Stimulated activated CD4-positive, alpha-beta T cell treated with anti-CD3 and anti-CD28 coated beads, Interleukin-2, amount 100 ng/mL, for 48 hours (primary cell): ENCODE data around the gene ST7L.
"Not testable (repeated sequence)": the region's sequence is repeated elsewhere in the genome, so short reads cannot be mapped to it uniquely, and the experiment has no call there.

Experiments used
- DNase-seq, 2 donors: peaks; one replicate each; pipeline ENCODE4 v3.0.0-alpha.2; 2020

The ST7L gene

DNA sequence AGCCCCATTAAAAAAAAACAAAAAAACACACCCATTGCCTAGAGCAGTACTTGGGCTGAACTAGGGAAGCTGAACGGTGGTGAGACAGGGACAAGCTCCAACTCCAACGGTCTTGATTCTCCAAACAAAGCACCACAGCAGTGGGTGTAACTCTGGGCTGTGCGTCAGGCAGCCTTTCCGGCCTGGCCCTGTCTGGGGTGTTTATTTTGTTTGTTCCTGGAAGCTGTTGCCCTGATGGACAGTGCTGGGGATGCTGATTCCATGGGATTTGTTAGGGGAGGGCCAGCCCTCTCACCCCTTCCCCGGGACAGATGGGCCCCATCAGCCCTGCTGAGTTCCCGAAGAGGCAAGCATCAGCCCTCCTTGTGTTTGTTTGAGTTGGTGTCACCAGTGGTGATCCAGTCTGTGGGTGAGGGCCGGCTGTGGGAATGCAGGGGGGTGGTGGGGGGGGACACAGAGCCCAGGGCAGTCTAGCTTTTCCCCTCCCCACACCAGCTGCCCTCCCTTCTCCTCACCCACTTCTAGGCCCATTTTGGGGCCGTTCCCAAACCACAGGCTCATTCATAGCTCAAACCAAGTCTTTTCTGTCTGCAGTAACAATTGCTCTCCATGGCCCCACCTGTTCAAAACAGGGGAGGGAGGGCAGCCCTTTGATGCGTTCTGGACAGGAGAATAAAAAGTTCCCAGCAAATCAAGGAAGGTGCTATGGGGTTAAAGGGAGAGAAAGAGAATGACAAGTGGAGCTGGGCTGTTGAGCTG is 105.7 kb downstream of the ST7L start:
- DNase-seq: no peak

- no peak for DNase-seq
Observed at GRCh38 chr1:112511897-112512296, 107.0 kb downstream of the ST7L start.

- DNase-seq: no peak
Observed at GRCh38 chr1:112510340-112510739, 108.6 kb downstream of the ST7L start.

- DNase-seq: no peak
Observed at GRCh38 chr1:112509660-112510178, 109.2 kb downstream of the ST7L start.

GRCh38 chr1:112509005-112509659 is 109.8 kb downstream of the ST7L start:
- DNase-seq: no peak

- peak; percentile 23 to 37 for DNase-seq
Observed at GRCh38 chr1:112508278-112509004, 110.5 kb downstream of the ST7L start, which contains the start of gene WNT2B. WNT2B (plus strand) TSS chr1:112508965; CDS start chr1:112509263, 298 bp downstream.

GRCh38 chr1:112507921-112508277 is 111.0 kb downstream of the ST7L start:
- no peak for DNase-seq

- no peak for DNase-seq
Observed at GRCh38 chr1:112507336-112507735, 111.6 kb downstream of the ST7L start.

GRCh38 chr1:112506731-112507130 is 112.2 kb downstream of the ST7L start:
- no peak for DNase-seq

GRCh38 chr1:112506306-112506705 is 112.6 kb downstream of the ST7L start:
- DNase-seq: no peak

- no peak for DNase-seq
Observed at GRCh38 chr1:112505878-112506277, 113.1 kb downstream of the ST7L start.

DNA sequence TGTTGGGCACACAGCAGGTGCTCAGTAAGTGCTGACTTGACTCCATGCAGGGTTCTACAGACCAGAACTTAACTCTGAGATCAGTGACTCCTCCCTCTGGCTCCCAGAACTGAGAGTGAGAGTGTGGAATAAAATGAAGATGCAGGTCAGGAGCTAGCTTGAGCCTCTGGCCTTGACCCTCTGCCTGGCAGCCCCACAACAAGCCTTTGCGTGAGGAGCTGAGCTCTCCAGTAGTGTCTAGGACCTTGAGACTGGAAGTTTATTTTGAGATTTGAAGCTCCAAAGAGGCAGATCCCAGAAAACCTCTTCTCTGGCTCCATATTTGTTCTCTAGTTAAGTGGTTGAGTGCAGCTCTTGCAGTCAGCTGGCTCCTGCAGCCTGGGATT is 113.5 kb downstream of the ST7L start:
- DNase-seq: no peak

DNA sequence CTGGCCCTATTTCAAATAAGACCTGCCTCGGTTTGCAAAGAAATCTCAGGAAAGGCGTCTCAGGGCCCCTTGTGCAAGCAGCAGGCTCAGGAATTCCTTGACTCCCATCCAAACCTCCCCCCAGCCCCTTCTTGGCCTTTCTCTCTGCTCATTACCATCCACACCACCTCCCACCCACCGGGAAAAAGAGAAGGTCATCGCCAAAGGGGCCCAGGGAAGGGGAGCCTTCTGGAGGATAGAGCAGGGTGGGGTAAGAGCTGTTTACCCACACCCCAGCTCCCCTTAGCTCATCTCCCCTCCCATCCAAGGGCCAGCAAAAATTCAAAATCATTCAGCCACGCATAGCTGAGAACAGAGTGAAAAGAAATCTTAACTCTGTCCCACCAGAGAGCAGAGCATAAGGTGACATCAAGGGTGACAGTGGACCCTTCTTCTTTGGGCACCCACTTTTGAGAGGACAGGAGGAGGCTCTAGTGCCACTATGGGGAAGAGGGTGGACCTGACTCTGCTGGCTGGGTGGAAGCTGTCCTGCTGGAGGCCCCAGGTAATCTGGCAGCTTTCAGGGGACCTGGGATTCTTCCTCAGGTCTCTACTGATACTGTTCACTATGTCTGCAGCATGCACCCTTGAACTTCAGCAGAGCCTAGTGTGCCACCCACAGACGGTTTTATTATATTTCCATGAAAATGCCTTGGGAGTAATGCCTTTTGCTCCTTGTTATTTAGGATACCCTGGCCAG is 114.1 kb downstream of the ST7L start:
- no peak for DNase-seq

DNA sequence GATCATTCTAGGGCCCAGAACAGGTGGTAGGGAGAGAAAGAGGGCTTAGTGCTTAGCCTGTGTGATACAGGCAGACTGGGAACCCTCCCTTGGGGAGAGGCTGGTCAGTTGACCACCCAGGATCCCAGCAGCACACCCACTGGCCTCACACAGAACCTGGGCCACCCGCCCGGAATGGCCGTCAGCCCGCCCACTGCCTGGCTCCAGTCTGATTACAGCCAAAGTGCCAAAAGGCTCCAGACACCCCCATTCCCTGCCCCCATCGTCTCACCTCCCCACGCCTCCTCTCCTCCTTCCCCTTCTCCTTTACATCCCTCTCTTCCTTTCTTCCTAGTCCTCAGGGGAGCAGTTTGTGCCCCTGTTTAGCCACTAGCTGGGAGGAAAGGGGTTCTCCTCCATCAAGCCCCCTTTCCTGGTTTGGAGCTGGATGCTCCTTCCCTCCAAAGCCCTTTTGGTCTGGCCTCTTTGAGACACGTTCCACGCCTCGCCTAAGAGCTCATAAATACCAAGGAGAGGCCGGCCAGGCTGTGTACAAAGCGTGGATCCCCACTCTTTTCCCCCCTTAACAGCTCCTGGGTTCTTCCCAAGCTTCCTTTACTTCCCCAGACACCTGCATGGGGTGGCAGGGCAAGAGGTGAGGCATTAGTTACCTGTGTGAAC is 114.8 kb downstream of the ST7L start:
- DNase-seq: no peak

DNA sequence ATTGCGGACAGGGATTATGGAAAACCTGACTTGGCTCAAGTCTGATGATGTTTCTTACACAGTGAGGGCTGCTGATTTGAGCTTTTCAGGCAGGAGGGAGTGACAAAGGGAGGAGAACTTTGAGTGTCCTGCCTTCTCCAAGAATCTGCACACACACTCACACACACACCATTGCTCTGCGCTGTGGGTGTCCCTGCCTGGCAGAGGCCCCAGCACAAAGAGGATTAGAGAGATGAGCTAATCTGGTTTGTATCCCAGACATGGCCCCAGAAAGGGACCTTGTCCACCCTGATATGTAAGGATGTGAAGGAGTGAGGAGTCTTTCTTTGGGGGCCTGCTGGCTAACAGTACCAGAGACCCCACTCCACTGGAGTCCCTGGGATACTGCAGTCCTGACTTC is 116.1 kb downstream of the ST7L start:
- no peak for DNase-seq

DNA sequence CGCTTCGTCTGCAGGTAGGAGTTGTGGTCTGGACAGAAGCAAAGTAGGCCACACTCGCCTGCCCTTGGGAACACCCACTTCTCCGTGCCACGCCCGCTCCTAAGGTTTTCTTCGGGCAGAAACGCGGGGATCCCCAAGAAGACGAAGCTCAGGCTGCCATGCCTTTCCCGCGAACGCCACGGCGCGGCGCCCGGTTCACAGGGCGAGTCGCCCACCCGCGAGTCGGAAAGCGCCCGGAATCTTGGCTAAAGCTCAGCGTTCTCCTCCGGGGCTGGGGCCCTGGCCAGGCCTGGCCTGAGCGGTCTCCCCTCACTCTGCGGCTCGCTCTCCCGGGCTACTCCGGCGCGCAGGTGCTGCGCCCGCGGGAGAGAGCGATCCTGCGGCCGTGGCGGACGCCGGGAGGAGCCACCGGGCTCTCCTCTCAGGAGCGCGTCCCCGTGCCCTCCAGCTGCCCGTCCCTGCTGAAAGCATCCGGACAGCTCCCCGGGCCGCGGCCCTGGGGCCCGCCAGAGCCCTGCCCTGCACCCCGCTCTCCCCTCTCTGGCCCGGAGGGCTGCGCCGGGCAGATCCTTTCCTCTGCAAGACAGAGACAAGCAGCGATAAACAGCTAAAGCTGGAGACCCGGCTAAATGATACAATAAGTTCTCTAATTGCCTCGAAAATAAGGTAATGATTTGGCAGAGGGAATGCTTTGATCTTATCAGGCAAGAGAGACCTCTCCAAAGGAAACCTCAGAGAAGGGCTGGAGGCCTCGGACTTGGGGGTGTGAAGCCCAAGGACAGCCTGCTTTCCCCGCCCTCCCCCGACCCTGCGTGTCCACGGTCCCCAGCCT is 116.9 kb downstream of the ST7L start:
- peak; percentile 46 to 51 for DNase-seq

GRCh38 chr1:112496290-112496689 is 122.7 kb downstream of the ST7L start:
- no peak for DNase-seq

DNA sequence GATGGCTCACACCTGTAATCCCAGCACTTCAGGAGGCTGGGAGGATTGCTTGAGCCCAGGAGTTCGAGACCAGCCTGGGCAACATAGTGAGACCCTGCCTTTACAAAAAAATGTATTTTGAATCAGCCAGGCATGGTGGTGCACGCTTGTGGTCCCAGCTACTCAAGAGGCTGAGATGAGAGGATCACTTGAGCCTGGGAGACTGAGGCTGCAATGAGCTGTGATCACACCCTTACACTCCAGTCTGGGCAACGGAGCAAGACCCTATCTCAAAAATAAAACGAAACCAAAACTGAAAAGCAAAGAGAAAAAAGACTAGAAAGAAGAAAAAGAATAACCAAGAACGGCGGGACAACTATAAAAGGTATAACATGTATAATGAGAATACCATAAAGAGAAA is 125.6 kb downstream of the ST7L start:
- no peak for DNase-seq

DNA sequence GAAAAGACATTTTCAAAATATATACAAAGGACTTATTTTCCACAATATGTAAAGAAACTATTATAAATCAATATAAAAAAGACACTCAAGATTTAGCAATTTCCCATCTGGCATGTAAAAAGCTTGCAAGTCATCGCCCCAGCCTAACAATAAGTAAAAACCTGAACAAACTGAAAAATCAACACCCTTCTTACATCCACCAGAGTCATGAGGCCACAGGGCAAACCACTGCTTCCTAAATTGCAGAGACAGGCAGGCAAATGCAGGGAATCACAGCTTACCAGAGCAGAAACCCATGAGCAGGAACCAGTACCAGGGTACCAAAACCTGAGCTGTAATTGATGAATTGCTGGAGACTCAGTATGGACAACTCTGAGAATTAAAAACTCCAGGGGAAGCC is 126.9 kb downstream of the ST7L start:
- DNase-seq: no peak

DNA sequence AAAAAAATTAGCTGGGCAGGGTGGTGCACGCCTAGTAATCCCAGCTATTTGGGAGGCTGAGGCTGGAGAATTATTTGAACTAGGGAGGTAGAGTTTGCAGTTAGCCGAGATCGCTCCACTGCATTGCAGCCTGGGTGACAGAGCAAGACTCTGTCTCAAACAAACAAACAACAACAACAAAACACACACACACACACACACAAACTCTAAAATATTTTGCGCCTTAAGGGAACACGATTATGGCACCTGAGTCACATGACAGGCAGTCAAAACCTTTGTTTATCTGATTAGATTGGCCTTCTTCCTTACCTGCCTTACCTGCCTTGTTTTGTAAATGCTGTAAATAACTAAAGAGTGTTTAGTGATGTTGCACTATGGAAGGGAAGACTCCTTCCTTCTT is 130.8 kb downstream of the ST7L start:
- no peak for DNase-seq

DNA sequence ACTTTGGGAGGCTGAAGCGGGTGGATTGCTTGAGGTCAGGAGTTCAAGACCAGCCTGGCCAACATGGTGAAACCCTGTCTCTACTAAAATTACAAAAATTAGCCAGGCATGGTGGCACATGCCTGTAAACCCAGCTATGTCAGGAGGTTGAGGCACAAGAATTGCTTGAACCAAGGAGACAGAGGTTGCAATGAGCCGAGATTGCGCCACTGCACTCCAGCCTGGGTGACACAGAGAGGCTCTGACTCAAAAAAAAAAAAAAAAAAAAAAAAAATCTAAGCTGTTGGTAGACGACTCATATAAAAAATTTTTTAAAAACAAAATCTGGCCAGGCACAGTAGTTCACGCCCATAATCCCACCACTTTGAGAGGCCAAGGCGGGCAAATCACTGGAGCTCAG is 131.3 kb downstream of the ST7L start:
- not testable (repeated sequence) for DNase-seq
